ENCODE results near the gene CTSZ. TPM values are rescaled to one million over a fixed set of nuclear protein-coding genes. Genes with fewer than 3 reads are reported as not detected.

CTSZ gene
- 223 and 264 TPM in 2 replicates for total RNA-seq

DNA sequence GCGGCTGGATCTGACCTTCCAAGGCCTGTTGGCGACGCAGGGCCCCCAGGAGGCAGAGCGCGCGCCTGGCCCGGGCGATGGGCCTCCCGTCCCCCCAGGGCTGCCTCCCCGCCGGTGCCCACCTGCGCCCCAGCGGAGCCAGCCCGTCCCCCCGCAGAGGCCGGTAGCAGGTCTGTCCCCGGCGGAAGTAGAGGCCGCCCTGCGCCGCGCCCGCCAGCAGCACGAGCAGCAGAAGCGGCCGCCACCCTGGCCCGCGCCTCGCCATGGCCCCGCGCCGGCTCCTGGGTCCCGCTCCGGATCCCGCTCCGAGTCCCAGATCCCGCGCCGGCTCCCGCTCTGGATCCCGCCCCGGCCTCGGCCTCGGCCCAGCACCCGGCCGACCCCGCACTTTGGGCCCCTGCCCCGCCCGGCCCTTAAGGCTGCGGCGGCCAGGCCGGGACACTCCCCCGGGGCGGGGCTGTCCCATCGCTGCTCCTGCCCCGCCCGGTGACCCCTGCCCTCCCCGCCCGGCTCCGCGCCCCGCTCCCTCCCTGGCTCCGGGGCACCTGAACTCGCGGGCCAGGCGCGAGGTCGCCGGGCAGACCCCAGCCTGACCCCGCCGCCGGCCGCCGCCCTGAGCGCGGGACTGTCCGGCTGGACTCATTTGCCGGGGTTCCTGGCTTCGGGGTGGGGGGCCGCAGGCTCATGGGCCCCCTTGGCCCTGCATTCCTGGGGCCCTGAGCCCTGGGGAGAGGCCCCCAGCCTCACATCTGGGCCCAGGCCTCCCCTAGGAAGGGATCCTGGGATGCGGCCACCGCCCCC lies at the start of gene CTSZ:
TSS of gene CTSZ (minus strand) at position 391 of the 801 bp plus-strand sequence. CDS start at position 265, 126 bp downstream.
- peaks cover 37% of the 10 kb centered on the region for H3K4me1 ChIP-seq (ENCODE audit: insufficient read depth, low read length)
- no peaks in the 10 kb centered on the region for H3K9me3 ChIP-seq (ENCODE audit: low read depth, low read length)
- peak; percentile 97 for DNase-seq (ENCODE audit: insufficient read length, low spot score, missing footprints)
- H4K20me1 ChIP-seq (ENCODE audit: insufficient read depth, low read length), result peaks cover 20% of the 10 kb centered on the region
- peak within 1 kb of the TSS; percentile 92 for H3K4me2 ChIP-seq (ENCODE audit: insufficient read depth, low read length)
- no peaks in the 10 kb centered on the region for H3K27me3 ChIP-seq (ENCODE audit: insufficient read depth, low read length)
- peak within 1 kb of the TSS; percentile 78 for H3K27ac ChIP-seq (ENCODE audit: low read depth, low read length)
- peak within 1 kb of the TSS; percentile 74 for H2AFZ ChIP-seq (ENCODE audit: low read length)
- TF ChIP-seq CTCF (IDR thresholded peaks at IDR 0.05; ENCODE audit: extremely low read depth, low read depth, low read length), result no peak
- H3K4me3 ChIP-seq (ENCODE audit: insufficient read depth, low read length), result peak within 1 kb of the TSS; percentile 90
- peaks cover 26% of the 10 kb centered on the region for H3K36me3 ChIP-seq (ENCODE audit: insufficient read depth, low read length)
- peaks cover 48% of the 10 kb centered on the region for H3K79me2 ChIP-seq (ENCODE audit: insufficient read depth, low read length)

DNA sequence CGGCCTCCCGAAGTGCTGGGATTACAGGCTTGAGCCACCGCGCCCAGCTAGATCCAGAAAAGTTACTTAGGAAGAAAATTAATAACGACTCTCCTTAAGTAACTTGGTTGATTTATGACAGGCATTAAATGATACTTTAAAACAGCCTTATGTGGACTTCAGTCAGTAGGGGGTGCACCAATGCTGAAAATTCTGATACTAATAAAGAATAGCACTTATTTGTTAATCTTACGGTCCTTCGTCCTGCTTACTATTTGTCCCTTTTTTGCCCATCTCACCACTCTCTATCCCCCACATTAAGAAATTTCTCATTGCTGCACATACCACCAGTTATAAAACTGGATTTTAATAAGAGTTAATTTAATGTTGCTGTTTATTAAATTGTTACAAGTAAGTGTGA lies 48.2 kb upstream of the CTSZ start:
- H3K4me1 ChIP-seq (ENCODE audit: insufficient read depth, low read length), result no peaks in the 10 kb centered on the region
- no peak overlapping the region for H3K27ac ChIP-seq (ENCODE audit: low read depth, low read length)
- no peaks in the 10 kb centered on the region for H3K36me3 ChIP-seq (ENCODE audit: insufficient read depth, low read length)
- H2AFZ ChIP-seq (ENCODE audit: low read length), result no peak overlapping the region
- H3K27me3 ChIP-seq (ENCODE audit: insufficient read depth, low read length), result peaks cover 30% of the 10 kb centered on the region
- H3K4me3 ChIP-seq (ENCODE audit: insufficient read depth, low read length), result no peak overlapping the region
- no peak for DNase-seq (ENCODE audit: insufficient read length, low spot score, missing footprints)
- no peak overlapping the region for H3K4me2 ChIP-seq (ENCODE audit: insufficient read depth, low read length)
- H3K79me2 ChIP-seq (ENCODE audit: insufficient read depth, low read length), result no peaks in the 10 kb centered on the region
- peak; percentile 44 for TF ChIP-seq CTCF (IDR thresholded peaks at IDR 0.05; ENCODE audit: extremely low read depth, low read depth, low read length)
- H3K9me3 ChIP-seq (ENCODE audit: low read depth, low read length), result no peaks in the 10 kb centered on the region
- no peaks in the 10 kb centered on the region for H4K20me1 ChIP-seq (ENCODE audit: insufficient read depth, low read length)

DNA sequence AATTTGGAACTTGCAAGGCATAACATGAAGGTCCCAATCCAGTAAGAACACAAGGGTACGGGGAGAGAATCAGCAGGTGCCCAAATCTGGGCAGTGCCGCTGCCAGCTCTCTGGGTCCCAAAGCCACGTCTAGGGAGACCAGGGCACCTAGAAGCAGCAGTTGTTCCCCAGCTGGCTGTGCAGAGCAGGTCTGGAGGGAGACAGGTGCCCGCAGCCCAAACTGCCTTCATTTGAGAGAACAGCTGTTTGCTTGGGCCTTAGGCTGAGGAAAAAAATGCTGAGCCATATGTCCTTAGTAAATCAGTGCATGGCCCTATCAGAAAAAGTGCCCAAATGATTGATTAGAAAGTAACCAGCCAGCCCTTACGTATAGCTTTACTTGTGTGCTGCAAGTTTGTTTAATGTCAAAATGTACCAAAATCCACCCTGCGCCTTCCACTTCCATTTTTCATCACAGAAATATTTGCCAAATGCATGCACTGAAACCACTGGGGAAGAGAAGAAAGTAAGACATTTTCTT lies 44.7 kb upstream of the CTSZ start:
- H3K36me3 ChIP-seq (ENCODE audit: insufficient read depth, low read length), result no peaks in the 10 kb centered on the region
- no peak overlapping the region for H3K4me3 ChIP-seq (ENCODE audit: insufficient read depth, low read length)
- no peak overlapping the region for H3K27ac ChIP-seq (ENCODE audit: low read depth, low read length)
- no peak for DNase-seq (ENCODE audit: insufficient read length, low spot score, missing footprints)
- H3K27me3 ChIP-seq (ENCODE audit: insufficient read depth, low read length), result peaks cover 33% of the 10 kb centered on the region
- no peaks in the 10 kb centered on the region for H3K9me3 ChIP-seq (ENCODE audit: low read depth, low read length)
- peaks cover 15% of the 10 kb centered on the region for H3K4me1 ChIP-seq (ENCODE audit: insufficient read depth, low read length)
- no peak overlapping the region for H3K4me2 ChIP-seq (ENCODE audit: insufficient read depth, low read length)
- no peak overlapping the region for H2AFZ ChIP-seq (ENCODE audit: low read length)
- no peaks in the 10 kb centered on the region for H3K79me2 ChIP-seq (ENCODE audit: insufficient read depth, low read length)
- no peak for TF ChIP-seq CTCF (IDR thresholded peaks at IDR 0.05; ENCODE audit: extremely low read depth, low read depth, low read length)
- H4K20me1 ChIP-seq (ENCODE audit: insufficient read depth, low read length), result no peaks in the 10 kb centered on the region

GRCh38 chr20:59050437-59050836 lies 43.4 kb upstream of the CTSZ start:
- peaks cover 25% of the 10 kb centered on the region for H3K27me3 ChIP-seq (ENCODE audit: insufficient read depth, low read length)
- H3K4me2 ChIP-seq (ENCODE audit: insufficient read depth, low read length), result no peak overlapping the region
- H2AFZ ChIP-seq (ENCODE audit: low read length), result no peak overlapping the region
- no peaks in the 10 kb centered on the region for H4K20me1 ChIP-seq (ENCODE audit: insufficient read depth, low read length)
- peaks cover 15% of the 10 kb centered on the region for H3K4me1 ChIP-seq (ENCODE audit: insufficient read depth, low read length)
- H3K27ac ChIP-seq (ENCODE audit: low read depth, low read length), result no peak overlapping the region
- DNase-seq (ENCODE audit: insufficient read length, low spot score, missing footprints), result no peak
- no peaks in the 10 kb centered on the region for H3K36me3 ChIP-seq (ENCODE audit: insufficient read depth, low read length)
- no peak overlapping the region for H3K4me3 ChIP-seq (ENCODE audit: insufficient read depth, low read length)
- no peaks in the 10 kb centered on the region for H3K79me2 ChIP-seq (ENCODE audit: insufficient read depth, low read length)
- no peaks in the 10 kb centered on the region for H3K9me3 ChIP-seq (ENCODE audit: low read depth, low read length)
- no peak for TF ChIP-seq CTCF (IDR thresholded peaks at IDR 0.05; ENCODE audit: extremely low read depth, low read depth, low read length)

All from osteoblast (primary cell).